Aorta (tissue), 5 donors: ENCODE results near the gene MPZL2. TPM values are rescaled to one million over a fixed set of nuclear protein-coding genes. Genes with fewer than 3 reads are reported as not detected.

Source experiments
- ATAC-seq: fragments of 200-7000 bp; cut with Tn5 transposase; one replicate; pipeline ENCODE4 v1.9.1; 2022; ENCODE audit warnings: moderate library complexity; ENCODE audit not compliant: low FRiP score
- DNase-seq, 2 donors: peaks; one replicate each; pipeline ENCODE4 v3.0.0-alpha.2; 2020
- H3K27ac ChIP-seq, 2 donors: one replicate each; pipeline ENCODE4 v1.5.1; 2013; ENCODE audit warnings: low read length in 2 of 2, mild to moderate bottlenecking in 2 of 2, moderate library complexity in 2 of 2, control low read depth in 1 of 2, inconsistent platforms in 1 of 2, low read depth in 1 of 2
- H3K27me3 ChIP-seq, 2 donors: one replicate each; pipeline ENCODE4 v1.6.1; 2013; ENCODE audit warnings: control low read depth in 1 of 2, low read length in 1 of 2, mild to moderate bottlenecking in 1 of 2, moderate library complexity in 1 of 2; ENCODE audit not compliant: insufficient read depth in 2 of 2, control insufficient read depth in 1 of 2
- H3K36me3 ChIP-seq, 2 donors: one replicate each; pipeline ENCODE4 v1.6.1; 2013; ENCODE audit warnings: control low read depth in 1 of 2, low read length in 1 of 2, mild to moderate bottlenecking in 1 of 2; ENCODE audit not compliant: insufficient read depth in 2 of 2, control insufficient read depth in 1 of 2
- H3K4me1 ChIP-seq, 2 donors: one replicate each; pipeline ENCODE4 v1.6.1; 2013; ENCODE audit warnings: low read length in 2 of 2, control low read depth in 1 of 2, mild to moderate bottlenecking in 1 of 2, moderate library complexity in 1 of 2; ENCODE audit not compliant: insufficient read depth in 2 of 2, control insufficient read depth in 1 of 2
- H3K4me3 ChIP-seq, 2 donors: one replicate each; pipeline ENCODE4 v1.5.1; 2013; ENCODE audit warnings: low read length in 2 of 2, control low read depth in 1 of 2, mild to moderate bottlenecking in 1 of 2
- H3K9me3 ChIP-seq: one replicate; pipeline ENCODE4 v1.6.1; 2013; ENCODE audit warnings: mild to moderate bottlenecking, low read length; ENCODE audit not compliant: control insufficient read depth
- WGBS, 2 donors: extraction: QIAGEN DNeasy Blood & Tissue Kit; methylation state at CpG; one replicate each; pipeline ENCODE4 v1.1.7; 2013; 5-methylcytosine and 5-hydroxymethylcytosine counted together
- intact Hi-C, 2 donors: fragments of 100-400 bp; cut with DNase I; formaldehyde crosslinking; loops; one replicate each; pipeline versions ENCODE4 v1.14.2 to v1.15.0; 2022
- polyA plus RNA-seq, 2 donors: library from polyadenylated mRNA; stranded (reverse); fragments of 200-250 nt; gene quantifications; one replicate each; pipeline ENCODE4 v1.2.3, GENCODE V29; 2013
- total RNA-seq, 2 donors: library from RNA; stranded (reverse); fragmentation: NEBNext Ultra II Directional; extraction: Animal tissue kit (Norgen Biotek cat#: 25700); gene quantifications; one replicate each; pipeline ENCODE4 v1.2.1, GENCODE V29; 2021
- donor health status: healthy with polysubstance abuse.
- donor health status: Bipolar disorder and iron deficiency.
- donor health status: DM: no; HTN: no; CAD: no.
- donor health status: DM: no; HTN: no; CAD: no.
- donor health status: DM: yes; HTN: yes; CAD: no.

Gene MPZL2
- total and polyA plus RNA-seq, 4 donors, result 3.8 to 63.2 (median 33.0) TPM

DNA sequence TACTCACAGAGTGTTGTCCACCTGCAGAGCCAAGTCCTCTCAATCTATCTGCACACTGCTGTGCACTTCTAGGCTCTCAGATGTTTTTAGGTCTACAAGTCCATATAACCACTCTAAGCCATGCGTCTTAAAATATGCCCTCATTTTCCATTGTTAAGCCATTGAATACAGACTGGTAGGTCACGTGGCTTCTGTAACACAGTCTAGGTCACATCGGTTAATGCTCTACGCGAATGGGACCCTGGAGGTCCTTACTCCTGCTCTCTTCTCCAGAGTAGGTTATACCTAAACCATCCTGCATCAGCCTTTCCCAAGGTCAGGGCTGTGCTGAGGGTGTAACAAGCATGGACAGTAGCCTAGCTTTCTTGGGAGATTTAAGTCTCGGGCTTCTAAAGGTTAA lies 40.1 kb downstream of the MPZL2 start:
- Histone ChIP-seq H3K36me3 (no peaks in the 10 kb centered on the region), H3K9me3 (no peaks in the 10 kb centered on the region), H3K27me3 (peaks cover 0 to 2% of the 10 kb centered on the region in 2 donors), H3K4me1 (no peaks in the 10 kb centered on the region), H3K4me3 (no peak overlapping the region), H3K27ac (no peak overlapping the region)
- no peak for ATAC-seq
- no peak for DNase-seq
- intact Hi-C loops, result no loop called here
- WGBS, 2 donors, result 71 to 75% methylated on average over 6 of the region's 6 CpGs

- no peak overlapping the region for H3K27ac ChIP-seq
- H3K27me3 ChIP-seq, result peaks cover 0 to 2% of the 10 kb centered on the region in 2 donors
- H3K9me3 ChIP-seq, result no peaks in the 10 kb centered on the region
- ATAC-seq (no peak), DNase-seq (no peak)
- WGBS, 2 donors, result 77 to 81% methylated on average over 2 of the region's 2 CpGs
- intact Hi-C loops, result no loop called here
- H3K4me3 ChIP-seq, result no peak overlapping the region
- no peaks in the 10 kb centered on the region for H3K36me3 ChIP-seq
- H3K4me1 ChIP-seq, result no peaks in the 10 kb centered on the region
Observed at GRCh38 chr11:118223570-118223969, 40.5 kb downstream of the MPZL2 start.

- no peak overlapping the region for H3K4me3 ChIP-seq
- no peaks in the 10 kb centered on the region for H3K27me3 ChIP-seq
- H3K27ac ChIP-seq, result no peak overlapping the region
- intact Hi-C loops, result no loop called here
- no peaks in the 10 kb centered on the region for H3K9me3 ChIP-seq
- WGBS, 2 donors, result 54 to 72% methylated on average over 4 of the region's 4 CpGs
- H3K36me3 ChIP-seq, result no peaks in the 10 kb centered on the region
- DNase-seq, result no peak
- ATAC-seq, result no peak
- H3K4me1 ChIP-seq, result no peaks in the 10 kb centered on the region
Observed at GRCh38 chr11:118222437-118222836, 41.7 kb downstream of the MPZL2 start.

- no peaks in the 10 kb centered on the region for H3K36me3 ChIP-seq
- H3K27ac ChIP-seq, result no peak overlapping the region
- DNase-seq (no peak), ATAC-seq (no peak)
- H3K4me1 ChIP-seq, result no peaks in the 10 kb centered on the region
- no peaks in the 10 kb centered on the region for H3K27me3 ChIP-seq
- 60 to 67% methylated on average over 5 of the region's 5 CpGs for WGBS, 2 donors
- intact Hi-C loops, result no loop called here
- H3K9me3 ChIP-seq, result no peaks in the 10 kb centered on the region
- H3K4me3 ChIP-seq, result no peak overlapping the region
Observed at GRCh38 chr11:118221419-118221818, 42.7 kb downstream of the MPZL2 start.

- intact Hi-C loops, result no loop called here
- ATAC-seq, result no peak
- H3K27ac ChIP-seq, result no peak overlapping the region
- H3K4me3 ChIP-seq, result no peak overlapping the region
- no peak for DNase-seq
- H3K27me3 ChIP-seq, result no peaks in the 10 kb centered on the region
- H3K9me3 ChIP-seq, result no peaks in the 10 kb centered on the region
- no peaks in the 10 kb centered on the region for H3K4me1 ChIP-seq
- WGBS, 2 donors, result 75 to 93% methylated on average over 1 of the region's 1 CpG
- no peaks in the 10 kb centered on the region for H3K36me3 ChIP-seq
Observed at GRCh38 chr11:118219732-118220131, 44.4 kb downstream of the MPZL2 start.

DNA sequence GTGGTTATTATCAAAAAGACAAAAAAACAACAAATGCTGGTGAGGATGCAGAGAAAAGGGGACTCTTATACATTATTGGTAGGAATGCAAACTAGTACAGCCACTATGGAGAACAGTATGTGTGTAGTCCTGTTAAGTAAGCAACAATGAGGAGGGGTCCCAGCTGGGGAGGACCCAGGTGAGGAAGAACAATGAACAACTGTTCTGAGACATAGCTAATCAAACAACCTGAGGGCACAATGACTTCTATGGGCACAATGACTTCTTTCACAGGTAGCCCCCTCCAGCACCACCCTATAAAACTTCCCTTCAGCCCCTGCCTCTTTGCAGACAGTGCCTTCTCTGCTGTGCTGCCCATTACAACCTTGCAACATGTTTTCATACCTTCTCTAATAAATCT lies 44.9 kb downstream of the MPZL2 start:
- DNase-seq (no peak), ATAC-seq (no peak)
- no peak overlapping the region for H3K4me3 ChIP-seq
- no peaks in the 10 kb centered on the region for H3K9me3 ChIP-seq
- no peaks in the 10 kb centered on the region for H3K4me1 ChIP-seq
- H3K27me3 ChIP-seq, result no peaks in the 10 kb centered on the region
- no peaks in the 10 kb centered on the region for H3K36me3 ChIP-seq
- no peak overlapping the region for H3K27ac ChIP-seq
- intact Hi-C loops, result no loop called here

GRCh38 chr11:118217575-118217974 lies 46.5 kb downstream of the MPZL2 start:
- intact Hi-C loops, result no loop called here
- Histone ChIP-seq H3K36me3 (no peaks in the 10 kb centered on the region), H3K9me3 (peaks cover 2% of the 10 kb centered on the region), H3K27ac (no peak overlapping the region), H3K27me3 (no peaks in the 10 kb centered on the region), H3K4me3 (no peak overlapping the region), H3K4me1 (no peaks in the 10 kb centered on the region)
- no peak for DNase-seq
- WGBS, 2 donors, result 87 to 90% methylated on average over 3 of the region's 3 CpGs
- no peak for ATAC-seq

DNA sequence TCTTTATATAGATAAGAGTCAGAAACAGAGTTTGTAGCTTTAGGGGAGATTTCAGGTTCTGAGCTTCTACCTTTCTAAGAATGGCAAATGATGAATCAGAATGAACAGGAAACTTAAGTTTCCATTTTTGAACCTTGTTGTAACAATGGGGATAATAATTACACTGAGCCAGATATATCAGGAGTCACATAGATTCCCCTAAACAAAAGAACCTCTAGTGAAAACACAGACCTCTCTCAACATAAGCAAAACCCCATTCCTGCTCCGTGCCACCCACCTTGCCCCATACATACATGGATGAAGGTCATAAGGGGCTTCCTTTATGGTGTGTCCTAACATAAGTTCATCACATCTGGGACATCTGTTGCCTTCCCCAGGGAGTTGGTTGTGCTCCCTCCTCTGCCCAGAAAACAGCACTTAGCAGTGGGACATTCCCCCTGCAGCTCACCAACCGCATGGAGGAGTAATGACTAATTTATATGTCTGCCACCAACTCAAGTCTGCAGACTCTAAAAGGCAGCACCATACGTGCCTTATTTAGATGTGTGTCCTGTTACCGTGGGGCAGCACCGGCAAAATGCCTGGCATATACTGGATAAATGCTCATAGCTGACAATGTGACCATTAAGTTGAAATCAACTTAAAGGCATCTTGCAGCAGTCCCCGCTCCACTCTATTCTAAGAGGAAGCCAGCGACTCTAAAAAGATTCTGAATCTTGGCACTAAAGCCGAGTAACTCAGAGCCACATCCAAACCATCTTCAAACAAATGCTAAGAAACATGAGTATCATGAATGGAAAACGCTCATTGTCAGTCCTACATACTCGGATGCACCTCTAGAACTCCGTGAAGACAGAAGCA lies 47.2 kb downstream of the MPZL2 start:
- intact Hi-C loops, result no loop called here
- 67 to 69% methylated on average over 11 of the region's 11 CpGs for WGBS, 2 donors
- ATAC-seq (no peak), DNase-seq (no peak)
- Histone ChIP-seq H3K4me1 (no peaks in the 10 kb centered on the region), H3K27ac (no peak overlapping the region), H3K4me3 (no peak overlapping the region), H3K36me3 (no peaks in the 10 kb centered on the region), H3K9me3 (peaks cover 2% of the 10 kb centered on the region), H3K27me3 (no peaks in the 10 kb centered on the region)

DNA sequence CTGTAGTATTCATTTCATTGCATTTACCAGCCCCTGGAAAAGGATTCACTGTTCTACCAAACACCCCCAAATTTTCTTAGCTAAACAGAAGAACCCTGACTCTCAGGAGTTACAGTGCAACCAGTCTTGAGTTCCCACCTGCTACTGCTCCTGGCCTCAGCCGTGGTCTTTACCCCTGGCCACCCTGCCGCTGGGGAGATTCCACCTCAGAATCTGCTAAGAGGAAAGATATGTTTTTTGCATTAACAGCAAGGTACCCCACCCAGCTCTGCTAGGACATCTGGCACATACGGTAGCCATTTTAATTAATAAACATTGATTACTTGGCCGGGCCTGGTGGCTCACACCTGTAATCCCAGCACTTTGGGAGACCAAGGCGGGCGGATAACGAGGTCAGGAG lies 48.3 kb downstream of the MPZL2 start:
- intact Hi-C loops, result no loop called here
- Histone ChIP-seq H3K4me3 (no peak overlapping the region), H3K27ac (no peak overlapping the region), H3K27me3 (no peaks in the 10 kb centered on the region), H3K36me3 (no peaks in the 10 kb centered on the region), H3K4me1 (no peaks in the 10 kb centered on the region), H3K9me3 (peaks cover 2% of the 10 kb centered on the region)
- WGBS, 2 donors, result 93 to 96% methylated on average over 7 of the region's 7 CpGs
- DNase-seq (no peak), ATAC-seq (no peak)
